HG03457 (cell line): ENCODE measurements around the gene CC2D2B.

Source experiments
- ATAC-seq: cut with Tn5 transposase; IDR thresholded peaks from one replicate; pipeline ENCODE4 v1.9.1; 2021; ENCODE audit warnings: moderate number of reproducible peaks; ENCODE audit not compliant: unreplicated experiment

The CC2D2B gene

GRCh38 chr10:96073722-96074121 lies 165.9 kb downstream of the CC2D2B start:
- no peak for ATAC-seq

GRCh38 chr10:96074776-96075175 lies 167.0 kb downstream of the CC2D2B start:
- ATAC-seq: no peak

GRCh38 chr10:96075977-96076376 lies 168.2 kb downstream of the CC2D2B start:
- ATAC-seq: no peak

- ATAC-seq: no peak
Observed at GRCh38 chr10:96077156-96077555, 169.4 kb downstream of the CC2D2B start.

- ATAC-seq: no peak
Observed at GRCh38 chr10:96082153-96082552, 174.4 kb downstream of the CC2D2B start.
